CD14-positive monocyte (primary cell): ENCODE results near the gene NCOA4. TPM values are rescaled to one million over a fixed set of nuclear protein-coding genes. Genes with fewer than 3 reads are reported as not detected.

ENCODE experiments used
- DNase-seq, 3 donors: peaks; one replicate each; pipeline ENCODE4 v3.0.0-alpha.2; 2011 to 2022
- H2AFZ ChIP-seq: 2 replicates; pipeline ENCODE4 v1.6.0; 2012; ENCODE audit warnings: mild to moderate bottlenecking, low read depth, low read length, inconsistent platforms; ENCODE audit not compliant: insufficient read depth, poor library complexity, severe bottlenecking
- H3K27ac ChIP-seq, 2 donors: 1 replicate in 1 of 2; 2 replicates in 1 of 2; pipeline ENCODE4 v1.5.1; 2012 to 2013; ENCODE audit warnings: low read length in 2 of 2, control low read depth in 1 of 2, inconsistent platforms in 1 of 2, low read depth in 1 of 2, mild to moderate bottlenecking in 1 of 2
- H3K27me3 ChIP-seq, 2 donors: one replicate each; pipeline versions ENCODE4 v1.6.0 to v1.6.1; 2011 to 2013; ENCODE audit warnings: low read length in 2 of 2; ENCODE audit not compliant: control insufficient read depth in 2 of 2, insufficient read depth in 2 of 2
- H3K36me3 ChIP-seq, 2 donors: replicated peaks in 1 of 2; 1 replicate in 1 of 2; 2 replicates in 1 of 2; pipeline versions ENCODE4 v1.5.1 to v1.6.1; 2012 to 2013; ENCODE audit warnings: low read length in 2 of 2, control low read depth in 1 of 2, inconsistent platforms in 1 of 2, mild to moderate bottlenecking in 1 of 2; ENCODE audit not compliant: insufficient read depth in 2 of 2, control insufficient read depth in 1 of 2
- H3K4me1 ChIP-seq, 2 donors: 1 replicate in 1 of 2; 2 replicates in 1 of 2; pipeline versions ENCODE4 v1.5.1 to v1.6.1; 2012 to 2013; ENCODE audit warnings: low read length in 2 of 2, control low read depth in 1 of 2, inconsistent platforms in 1 of 2, mild to moderate bottlenecking in 1 of 2, moderate library complexity in 1 of 2; ENCODE audit not compliant: insufficient read depth in 2 of 2, control insufficient read depth in 1 of 2
- H3K4me2 ChIP-seq: replicated peaks from 2 replicates; pipeline ENCODE3; 2012; ENCODE audit warnings: low read length, moderate library complexity, mild to moderate bottlenecking; ENCODE audit not compliant: poor library complexity, severe bottlenecking; ENCODE audit errors: extremely low read depth
- H3K4me3 ChIP-seq, 3 experiments: fragments of 200-600 bp in 1 of 3; sonication (generic) in 1 of 3; replicated peaks in 1 of 3; 1 replicate in 2 of 3; 2 replicates in 1 of 3; pipeline ENCODE4 v1.5.1; 2011 to 2013; ENCODE audit warnings: low read length in 3 of 3, mild to moderate bottlenecking in 3 of 3, control low read depth in 2 of 3, low read depth in 2 of 3, inconsistent platforms in 1 of 3, moderate library complexity in 1 of 3
- H3K79me2 ChIP-seq: 2 replicates; pipeline ENCODE4 v1.6.0; 2012; ENCODE audit warnings: mild to moderate bottlenecking, control low read depth, inconsistent platforms, low read length, moderate library complexity; ENCODE audit not compliant: insufficient read depth
- H3K9ac ChIP-seq: 2 replicates; pipeline ENCODE4 v1.6.0; 2017; ENCODE audit warnings: low read length, mild to moderate bottlenecking; ENCODE audit not compliant: insufficient read depth, poor library complexity, severe bottlenecking
- H3K9me3 ChIP-seq, 2 donors: replicated peaks in 1 of 2; 1 replicate in 1 of 2; 2 replicates in 1 of 2; pipeline versions ENCODE4 v1.5.1 to v1.6.1; 2012 to 2013; ENCODE audit warnings: low read length in 2 of 2, control low read depth in 1 of 2; ENCODE audit not compliant: control insufficient read depth in 1 of 2, insufficient read depth in 1 of 2
- H4K20me1 ChIP-seq: 2 replicates; pipeline ENCODE4 v1.6.0; 2012; ENCODE audit warnings: mild to moderate bottlenecking, low read length, control low read depth, moderate library complexity; ENCODE audit not compliant: insufficient read depth
- H3K27ac Mint-ChIP-seq, 7 donors: one replicate each; pipeline ENCODE4 v1.8.0; 2020; ENCODE audit warnings: mild to moderate bottlenecking in 7 of 7, mixed read lengths in 7 of 7, moderate library complexity in 6 of 7, inconsistent platforms in 2 of 7
- H3K27me3 Mint-ChIP-seq, 3 donors: one replicate each; pipeline ENCODE4 v1.8.0; 2021 to 2022; ENCODE audit warnings: low read depth in 3 of 3, mild to moderate bottlenecking in 3 of 3, mixed read lengths in 3 of 3, moderate library complexity in 3 of 3, inconsistent platforms in 1 of 3
- H3K36me3 Mint-ChIP-seq, 2 donors: one replicate each; pipeline ENCODE4 v1.8.0; 2020; ENCODE audit warnings: mixed read lengths in 2 of 2, inconsistent platforms in 1 of 2, mild to moderate bottlenecking in 1 of 2
- H3K4me1 Mint-ChIP-seq: one replicate; pipeline ENCODE4 v1.8.0; 2020; ENCODE audit warnings: mild to moderate bottlenecking, mixed read lengths
- H3K4me3 Mint-ChIP-seq, 2 donors: one replicate each; pipeline ENCODE4 v1.8.0; 2020; ENCODE audit warnings: mild to moderate bottlenecking in 2 of 2, mixed read lengths in 2 of 2, moderate library complexity in 1 of 2
- H3K9me3 Mint-ChIP-seq, 7 donors: one replicate each; pipeline ENCODE4 v1.8.0; 2020 to 2022; ENCODE audit warnings: mixed read lengths in 7 of 7, mild to moderate bottlenecking in 6 of 7, moderate library complexity in 6 of 7, inconsistent platforms in 2 of 7
- WGBS: methylation state at CpG from one replicate; pipeline ENCODE4 v1.1.5; 2013; ENCODE audit warnings: missing lambda C conversion rate; ENCODE audit not compliant: insufficient coverage; 5-methylcytosine and 5-hydroxymethylcytosine counted together
- intact Hi-C, 2 donors: fragments of 100-400 bp; cut with micrococcal nuclease; formaldehyde crosslinking; loops; one replicate each; pipeline versions ENCODE4 v1.15.0 to v1.15.1; 2023
- polyA plus RNA-seq, 3 donors: library from polyadenylated mRNA; depleted of rRNA in 1 of 3; unstranded in 2 of 3; stranded (reverse) in 1 of 3; fragments of 300-500 nt in 2 of 3; fragments of >200 nt in 1 of 3; fragmentation: Illumina TruSeq in 2 of 3; gene quantifications; 1 replicate in 2 of 3; 2 replicates in 1 of 3; pipeline ENCODE4 v1.2.3, GENCODE V29; 2012 to 2021
- TF ChIP-seq, protein P1 (sequence below): fragments of 200-600 bp; IDR thresholded peaks from one replicate; pipeline ENCODE4 v1.8.0; 2022; ENCODE audit warnings: antibody characterized with exemption, mild to moderate bottlenecking

The NCOA4 gene
- polyA plus RNA-seq, 3 donors: 161 to 853 (median 784) TPM

DNA sequence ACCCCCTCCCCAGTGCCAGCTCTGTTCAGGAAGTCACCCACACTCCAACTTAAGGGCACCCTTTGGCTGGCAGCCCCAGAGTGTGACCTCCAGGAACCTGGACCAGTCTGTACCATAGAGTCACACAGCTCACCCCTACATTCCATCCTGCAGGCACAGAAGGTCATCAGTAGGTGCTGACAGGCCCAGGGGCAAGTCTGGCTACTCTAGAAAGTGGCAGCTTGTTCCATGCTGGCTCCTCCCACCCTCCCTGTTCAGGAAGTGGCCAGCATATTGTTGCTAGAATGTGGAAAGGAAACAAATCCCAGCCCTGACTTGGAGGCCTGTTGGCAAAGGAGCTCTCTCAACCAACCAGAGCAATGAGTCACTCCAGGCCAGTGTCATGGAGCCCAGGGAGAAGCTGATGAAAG is 3.2 kb upstream of the NCOA4 start:
- no peaks in the 10 kb centered on the region for H3K36me3 Mint-ChIP-seq
- no peak overlapping the region for H3K4me3 Mint-ChIP-seq
- Histone ChIP-seq H3K9me3 (no peaks in the 10 kb centered on the region), H3K4me2 (no peak overlapping the region), H2AFZ (peak overlapping the region; percentile 76), H3K4me1 (peaks cover 17 to 28% of the 10 kb centered on the region in 2 donors), H3K9ac (no peak overlapping the region), H4K20me1 (peaks cover 13% of the 10 kb centered on the region), H3K79me2 (peaks cover 18% of the 10 kb centered on the region), H3K27ac (peak overlapping the region in 1 of 2 donors; percentile 44), H3K36me3 (no peaks in the 10 kb centered on the region), H3K4me3 (no peak overlapping the region), H3K27me3 (no peaks in the 10 kb centered on the region)
- TF ChIP-seq, protein P1, sequence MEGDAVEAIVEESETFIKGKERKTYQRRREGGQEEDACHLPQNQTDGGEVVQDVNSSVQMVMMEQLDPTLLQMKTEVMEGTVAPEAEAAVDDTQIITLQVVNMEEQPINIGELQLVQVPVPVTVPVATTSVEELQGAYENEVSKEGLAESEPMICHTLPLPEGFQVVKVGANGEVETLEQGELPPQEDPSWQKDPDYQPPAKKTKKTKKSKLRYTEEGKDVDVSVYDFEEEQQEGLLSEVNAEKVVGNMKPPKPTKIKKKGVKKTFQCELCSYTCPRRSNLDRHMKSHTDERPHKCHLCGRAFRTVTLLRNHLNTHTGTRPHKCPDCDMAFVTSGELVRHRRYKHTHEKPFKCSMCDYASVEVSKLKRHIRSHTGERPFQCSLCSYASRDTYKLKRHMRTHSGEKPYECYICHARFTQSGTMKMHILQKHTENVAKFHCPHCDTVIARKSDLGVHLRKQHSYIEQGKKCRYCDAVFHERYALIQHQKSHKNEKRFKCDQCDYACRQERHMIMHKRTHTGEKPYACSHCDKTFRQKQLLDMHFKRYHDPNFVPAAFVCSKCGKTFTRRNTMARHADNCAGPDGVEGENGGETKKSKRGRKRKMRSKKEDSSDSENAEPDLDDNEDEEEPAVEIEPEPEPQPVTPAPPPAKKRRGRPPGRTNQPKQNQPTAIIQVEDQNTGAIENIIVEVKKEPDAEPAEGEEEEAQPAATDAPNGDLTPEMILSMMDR: no peak
- H3K9me3 Mint-ChIP-seq: no peaks in the 10 kb centered on the region
- peak overlapping the region in 2 of 7 donors; percentile 27 to 56 for H3K27ac Mint-ChIP-seq
- H3K4me1 Mint-ChIP-seq: peaks cover 26% of the 10 kb centered on the region
- DNase-seq: no peak
- peaks cover 0 to 3% (median 0%) of the 10 kb centered on the region in 3 donors for H3K27me3 Mint-ChIP-seq
- intact Hi-C loops: loop anchor here in 1 of 2 donors (5.0 kb wide), 1 partner anchor 61 kb away; the partner anchor contains the start of gene TIMM23

- Histone ChIP-seq H2AFZ (peak overlapping the region; percentile 25), H3K9ac (no peak overlapping the region), H3K9me3 (no peaks in the 10 kb centered on the region), H3K79me2 (peaks cover 35% of the 10 kb centered on the region), H3K4me3 (no peak overlapping the region), H3K4me1 (peaks cover 26 to 45% of the 10 kb centered on the region in 2 donors), H3K4me2 (no peak overlapping the region), H3K27me3 (no peaks in the 10 kb centered on the region), H4K20me1 (peaks cover 31% of the 10 kb centered on the region), H3K36me3 (peaks cover 0 to 8% of the 10 kb centered on the region in 2 donors), H3K27ac (no peak overlapping the region)
- Mint-ChIP-seq H3K27ac (peak overlapping the region in 3 of 7 donors; percentile 7 to 13 (median 12)), H3K9me3 (no peaks in the 10 kb centered on the region), H3K4me3 (no peak overlapping the region), H3K4me1 (peaks cover 39% of the 10 kb centered on the region), H3K36me3 (peaks cover 1 to 8% of the 10 kb centered on the region in 2 donors), H3K27me3 (no peaks in the 10 kb centered on the region)
- TF ChIP-seq, protein P1: no peak
- intact Hi-C loops: loop anchor here in 1 of 2 donors (5.0 kb wide), 1 partner anchor 60 kb away; the partner anchor contains the start of gene TIMM23
- no peak for DNase-seq
- WGBS: 71% methylated on average over 4 of the region's 6 CpGs
Observed at GRCh38 chr10:46031648-46032532, 1.5 kb upstream of the NCOA4 start.
